Activated T-cell treated with anti-CD3 and anti-CD28 coated beads, Interleukin-2, amount 50 U/mL, for 4 hours (primary cell): ENCODE results near the gene GTF2F2. TPM values are rescaled to one million over a fixed set of nuclear protein-coding genes. Genes with fewer than 3 reads are reported as not detected.
A peak's percentile ranks its signal among the peaks of the same experiment; 100 is the strongest.

ENCODE experiments used
- ATAC-seq, 2 donors: fragments of 200-7000 bp; cut with Tn5 transposase; one replicate each; pipeline ENCODE4 v1.10.0; 2021
- DNase-seq: peaks from one replicate; pipeline ENCODE4 v3.0.0-alpha.2; 2020
- H3K27me3 Mint-ChIP-seq: one replicate; pipeline ENCODE4 v1.8.0; 2021; ENCODE audit warnings: low read depth, mixed read lengths
- H3K36me3 Mint-ChIP-seq: one replicate; pipeline ENCODE4 v1.8.0; 2022; ENCODE audit warnings: mixed read lengths; ENCODE audit not compliant: insufficient read depth
- H3K4me1 Mint-ChIP-seq: one replicate; pipeline ENCODE4 v1.8.0; 2021; ENCODE audit warnings: low read depth, mixed read lengths
- H3K4me3 Mint-ChIP-seq: one replicate; pipeline ENCODE4 v1.8.0; 2021; ENCODE audit warnings: mild to moderate bottlenecking, moderate library complexity, mixed read lengths
- H3K9me3 Mint-ChIP-seq: one replicate; pipeline ENCODE4 v1.8.0; 2021; ENCODE audit warnings: mixed read lengths
- total RNA-seq, 3 donors: library from RNA; stranded (reverse); gene quantifications; one replicate each; pipeline ENCODE4 v1.2.1, GENCODE V29; 2021

Gene GTF2F2
- total RNA-seq, 3 donors from 2014 or later, result 34.5 to 35.9 (median 35.5) TPM

- Mint-ChIP-seq H3K36me3 (peaks cover 18% of the 10 kb centered on the region), H3K9me3 (no peaks in the 10 kb centered on the region), H3K4me3 (no peak overlapping the region), H3K27me3 (no peaks in the 10 kb centered on the region), H3K4me1 (peaks cover 15% of the 10 kb centered on the region)
- ATAC-seq (no peak), DNase-seq (no peak)
Observed at GRCh38 chr13:45141369-45141768, 21.1 kb downstream of the GTF2F2 start.

- Mint-ChIP-seq H3K27me3 (no peaks in the 10 kb centered on the region), H3K36me3 (peaks cover 22% of the 10 kb centered on the region), H3K4me3 (no peak overlapping the region), H3K9me3 (no peaks in the 10 kb centered on the region), H3K4me1 (peaks cover 21% of the 10 kb centered on the region)
- DNase-seq (no peak), ATAC-seq (no peak)
Observed at GRCh38 chr13:45142440-45143345, 22.4 kb downstream of the GTF2F2 start.

GRCh38 chr13:45143346-45143751 lies 23.0 kb downstream of the GTF2F2 start:
- DNase-seq, result no peak
- Mint-ChIP-seq H3K27me3 (no peaks in the 10 kb centered on the region), H3K4me1 (peaks cover 22% of the 10 kb centered on the region), H3K9me3 (no peaks in the 10 kb centered on the region), H3K36me3 (peaks cover 19% of the 10 kb centered on the region), H3K4me3 (no peak overlapping the region)
- no peak for ATAC-seq

GRCh38 chr13:45149964-45150363 lies 29.7 kb downstream of the GTF2F2 start:
- Mint-ChIP-seq H3K4me3 (no peak overlapping the region), H3K36me3 (peaks cover 22% of the 10 kb centered on the region), H3K27me3 (no peaks in the 10 kb centered on the region), H3K4me1 (peaks cover 17% of the 10 kb centered on the region), H3K9me3 (no peaks in the 10 kb centered on the region)
- DNase-seq (no peak), ATAC-seq (no peak)

GRCh38 chr13:45156565-45157361 lies 36.5 kb downstream of the GTF2F2 start:
- Mint-ChIP-seq H3K4me1 (peaks cover 8% of the 10 kb centered on the region), H3K4me3 (no peak overlapping the region), H3K27me3 (no peaks in the 10 kb centered on the region), H3K36me3 (peaks cover 57% of the 10 kb centered on the region), H3K9me3 (peaks cover 13% of the 10 kb centered on the region)
- DNase-seq (no peak), ATAC-seq (no peak)

GRCh38 chr13:45162194-45162593 lies 41.9 kb downstream of the GTF2F2 start:
- Mint-ChIP-seq H3K36me3 (peaks cover 45% of the 10 kb centered on the region), H3K9me3 (peaks cover 10% of the 10 kb centered on the region), H3K27me3 (no peaks in the 10 kb centered on the region), H3K4me3 (no peak overlapping the region), H3K4me1 (peaks cover 5% of the 10 kb centered on the region)
- ATAC-seq (no peak), DNase-seq (no peak)

GRCh38 chr13:45162821-45163220 lies 42.5 kb downstream of the GTF2F2 start:
- Mint-ChIP-seq H3K9me3 (peaks cover 8% of the 10 kb centered on the region), H3K27me3 (no peaks in the 10 kb centered on the region), H3K4me1 (peaks cover 5% of the 10 kb centered on the region), H3K4me3 (no peak overlapping the region), H3K36me3 (peaks cover 41% of the 10 kb centered on the region)
- ATAC-seq (no peak), DNase-seq (no peak)

GRCh38 chr13:45166858-45167257 lies 46.5 kb downstream of the GTF2F2 start:
- Mint-ChIP-seq H3K27me3 (no peaks in the 10 kb centered on the region), H3K4me1 (peaks cover 7% of the 10 kb centered on the region), H3K4me3 (no peak overlapping the region), H3K9me3 (no peaks in the 10 kb centered on the region), H3K36me3 (peaks cover 29% of the 10 kb centered on the region)
- ATAC-seq (no peak), DNase-seq (no peak)

- Mint-ChIP-seq H3K9me3 (no peaks in the 10 kb centered on the region), H3K4me3 (no peak overlapping the region), H3K27me3 (no peaks in the 10 kb centered on the region), H3K4me1 (peaks cover 7% of the 10 kb centered on the region), H3K36me3 (peaks cover 34% of the 10 kb centered on the region)
- DNase-seq, result no peak
- ATAC-seq, result no peak
Observed at GRCh38 chr13:45167611-45168554, 47.6 kb downstream of the GTF2F2 start.

GRCh38 chr13:45168555-45168930 lies 48.2 kb downstream of the GTF2F2 start:
- no peaks in the 10 kb centered on the region for H3K9me3 Mint-ChIP-seq
- peaks cover 38% of the 10 kb centered on the region for H3K36me3 Mint-ChIP-seq
- peaks cover 7% of the 10 kb centered on the region for H3K4me1 Mint-ChIP-seq
- H3K27me3 Mint-ChIP-seq, result no peaks in the 10 kb centered on the region
- no peak for DNase-seq
- H3K4me3 Mint-ChIP-seq, result no peak overlapping the region
- ATAC-seq, result no peak

GRCh38 chr13:45174478-45174877 lies 54.2 kb downstream of the GTF2F2 start:
- DNase-seq, result no peak
- H3K27me3 Mint-ChIP-seq, result no peaks in the 10 kb centered on the region
- H3K9me3 Mint-ChIP-seq, result no peaks in the 10 kb centered on the region
- H3K36me3 Mint-ChIP-seq, result peaks cover 43% of the 10 kb centered on the region
- H3K4me3 Mint-ChIP-seq, result no peak overlapping the region
- no peak for ATAC-seq
- peaks cover 31% of the 10 kb centered on the region for H3K4me1 Mint-ChIP-seq

- peak; percentile 54 to 65 for ATAC-seq
- H3K27me3 Mint-ChIP-seq, result no peaks in the 10 kb centered on the region
- DNase-seq, result no peak
- no peak overlapping the region for H3K4me3 Mint-ChIP-seq
- H3K4me1 Mint-ChIP-seq, result peaks cover 36% of the 10 kb centered on the region
- H3K9me3 Mint-ChIP-seq, result no peaks in the 10 kb centered on the region
- peaks cover 27% of the 10 kb centered on the region for H3K36me3 Mint-ChIP-seq
Observed at GRCh38 chr13:45178349-45179162, 58.2 kb downstream of the GTF2F2 start.

GRCh38 chr13:45179428-45179827 lies 59.1 kb downstream of the GTF2F2 start:
- H3K27me3 Mint-ChIP-seq, result no peaks in the 10 kb centered on the region
- ATAC-seq (no peak), DNase-seq (no peak)
- H3K4me3 Mint-ChIP-seq, result no peak overlapping the region
- peaks cover 31% of the 10 kb centered on the region for H3K36me3 Mint-ChIP-seq
- peaks cover 39% of the 10 kb centered on the region for H3K4me1 Mint-ChIP-seq
- no peaks in the 10 kb centered on the region for H3K9me3 Mint-ChIP-seq
